DOHH2 (cell line): ENCODE measurements around the gene NCAPD2.

Experiments
- H3F3A ChIP-seq: fragments of 200-600 bp; sonication (generic), shearing (Covaris generic); 2 replicates; pipeline ENCODE4 v1.6.0; 2016; ENCODE audit warnings: antibody characterized with exemption, mild to moderate bottlenecking; ENCODE audit not compliant: control insufficient read depth, insufficient read depth
- H3K27ac ChIP-seq: fragments of 200-600 bp; sonication (generic); 2 replicates; pipeline ENCODE4 v1.5.1; 2014; ENCODE audit warnings: low read depth, mild to moderate bottlenecking, low read length, moderate library complexity
- H3K27me3 ChIP-seq: fragments of 200-600 bp; sonication (generic); 2 replicates; pipeline ENCODE4 v1.6.1; 2014; ENCODE audit warnings: mild to moderate bottlenecking, low read length, mixed read lengths; ENCODE audit not compliant: control insufficient read depth
- H3K36me3 ChIP-seq: fragments of 200-600 bp; sonication (generic); 2 replicates; pipeline ENCODE4 v1.6.1; 2014; ENCODE audit warnings: mild to moderate bottlenecking, low read length, moderate library complexity, mixed read lengths; ENCODE audit not compliant: control insufficient read depth
- H3K4me1 ChIP-seq: fragments of 200-600 bp; sonication (generic); 2 replicates; pipeline ENCODE4 v1.6.1; 2014; ENCODE audit warnings: mild to moderate bottlenecking, low read length, mixed read lengths; ENCODE audit not compliant: control insufficient read depth
- H3K4me2 ChIP-seq: fragments of 200-600 bp; sonication (generic); 2 replicates; pipeline ENCODE4 v1.6.0; 2014; ENCODE audit warnings: mild to moderate bottlenecking, low read length, moderate library complexity
- H3K4me3 ChIP-seq: fragments of 200-600 bp; sonication (generic); 2 replicates; pipeline ENCODE4 v1.5.1; 2014; ENCODE audit warnings: mild to moderate bottlenecking, low read length, mixed read lengths
- H3K79me2 ChIP-seq: fragments of 200-600 bp; sonication (generic); 2 replicates; pipeline ENCODE4 v1.6.1; 2014; ENCODE audit warnings: mild to moderate bottlenecking, low read length, mixed read lengths; ENCODE audit not compliant: control insufficient read depth
- H3K9me2 ChIP-seq: fragments of 200-600 bp; sonication (generic); replicated peaks from 2 replicates; pipeline ENCODE4 v1.6.1; 2014; ENCODE audit warnings: mild to moderate bottlenecking, low read length, mixed read lengths; ENCODE audit not compliant: control insufficient read depth
- H3K9me3 ChIP-seq: fragments of 200-600 bp; sonication (generic); 2 replicates; pipeline ENCODE4 v1.6.1; 2014; ENCODE audit warnings: antibody characterized with exemption, low read length, mixed read lengths; ENCODE audit not compliant: control insufficient read depth, insufficient read depth
- H4K20me1 ChIP-seq: fragments of 200-600 bp; sonication (generic); 2 replicates; pipeline ENCODE4 v1.6.0; 2014; ENCODE audit warnings: low read depth, mild to moderate bottlenecking, antibody characterized with exemption, low read length, moderate library complexity; ENCODE audit not compliant: control insufficient read depth, insufficient read depth
- CTCF ChIP-seq: fragments of 200-600 bp; sonication (generic); IDR thresholded peaks from one replicate; pipeline ENCODE4 v1.5.1; 2014; ENCODE audit warnings: antibody characterized with exemption, mild to moderate bottlenecking, low read depth, low read length; ENCODE audit not compliant: poor library complexity, severe bottlenecking
- EZH2phosphoT487 ChIP-seq: fragments of 200-600 bp; sonication (generic); IDR thresholded peaks from 2 replicates; pipeline ENCODE4 v1.6.1; 2017; ENCODE audit warnings: borderline replicate concordance, mild to moderate bottlenecking, antibody characterized with exemption, low read length, moderate library complexity, mixed read lengths

NCAPD2 gene

DNA sequence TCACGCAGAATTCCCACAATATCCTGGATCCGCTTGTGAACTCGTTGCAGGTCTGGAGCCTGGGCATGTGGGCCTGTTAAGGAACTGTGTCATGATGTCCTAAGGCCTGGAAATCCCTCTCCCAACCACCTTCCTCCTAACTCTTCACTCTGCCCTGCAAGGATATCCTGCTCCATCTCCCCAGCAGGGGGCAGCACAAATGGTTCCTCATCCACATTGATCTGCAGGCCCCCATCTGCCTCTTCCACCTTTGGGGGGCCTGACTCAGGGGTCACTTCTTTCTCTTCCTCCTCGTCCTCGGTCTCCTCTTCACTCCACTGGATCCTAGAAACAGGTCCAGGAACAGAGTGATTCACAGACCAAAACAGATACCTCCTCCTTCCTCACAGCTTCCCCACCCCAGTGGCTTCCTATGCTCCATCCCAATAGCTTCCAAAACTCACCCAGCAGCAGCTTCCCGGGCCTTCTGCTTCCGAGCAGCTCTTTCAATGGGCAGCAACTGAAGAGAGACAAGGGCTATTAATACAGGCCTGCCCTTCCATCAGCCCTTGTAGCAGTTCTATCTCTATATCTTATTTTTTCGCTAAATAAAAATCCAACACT, 69.6 kb downstream of the NCAPD2 start:
- H3K79me2 ChIP-seq = peaks cover 67% of the 10 kb centered on the region
- H4K20me1 ChIP-seq = peaks cover 18% of the 10 kb centered on the region
- peaks cover 92% of the 10 kb centered on the region for H3K36me3 ChIP-seq
- no peak overlapping the region for H3K4me2 ChIP-seq
- no peak overlapping the region for H3K27ac ChIP-seq
- no peak overlapping the region for H3K4me3 ChIP-seq
- no peak for TF ChIP-seq EZH2phosphoT487
- TF ChIP-seq CTCF = peak; percentile 98
- H3F3A ChIP-seq = peaks cover 27% of the 10 kb centered on the region; the same call in 1 of the 2 replicates
- H3K27me3 ChIP-seq = no peaks in the 10 kb centered on the region
- no peaks in the 10 kb centered on the region for H3K9me2 ChIP-seq
- H3K4me1 ChIP-seq = peaks cover 21% of the 10 kb centered on the region
- no peaks in the 10 kb centered on the region for H3K9me3 ChIP-seq

DNA sequence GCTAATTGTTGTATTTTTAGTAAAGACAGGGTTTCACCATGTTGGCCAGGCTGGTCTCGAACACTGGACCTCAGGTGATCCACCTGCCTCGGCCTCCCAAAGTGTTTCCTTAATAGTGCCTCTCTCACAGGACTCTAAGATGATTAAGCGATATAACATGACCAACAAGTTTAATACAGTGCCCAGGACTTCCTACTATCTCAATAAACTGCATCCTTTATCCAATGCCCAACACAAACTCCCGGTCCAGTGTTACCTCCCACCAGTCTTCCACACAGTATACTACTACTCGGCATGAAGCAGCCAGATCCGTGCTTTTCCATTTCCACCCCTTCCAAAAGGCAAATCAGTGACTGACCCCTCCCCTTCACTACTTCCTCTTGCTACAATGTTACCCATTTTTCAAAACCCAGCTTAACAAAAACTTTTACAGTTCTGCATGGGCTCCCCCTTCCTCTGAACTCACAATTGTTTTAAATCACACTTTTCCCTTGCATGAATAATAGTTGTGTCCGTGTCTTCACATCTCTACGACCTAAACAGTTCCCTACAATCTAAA, 73.3 kb downstream of the NCAPD2 start:
- H3K9me3 ChIP-seq = no peaks in the 10 kb centered on the region
- peaks cover 37% of the 10 kb centered on the region for H3K4me1 ChIP-seq
- TF ChIP-seq CTCF (no peak), EZH2phosphoT487 (no peak)
- H3K27me3 ChIP-seq = no peaks in the 10 kb centered on the region
- H3K4me3 ChIP-seq = peak overlapping the region; percentile 83
- no peaks in the 10 kb centered on the region for H3K9me2 ChIP-seq
- peaks cover 18% of the 10 kb centered on the region for H4K20me1 ChIP-seq
- H3F3A ChIP-seq = peaks cover 31% of the 10 kb centered on the region
- H3K4me2 ChIP-seq = peak overlapping the region; percentile 80
- peaks cover 68% of the 10 kb centered on the region for H3K79me2 ChIP-seq
- peak overlapping the region; percentile 65 for H3K27ac ChIP-seq
- H3K36me3 ChIP-seq = peaks cover 84% of the 10 kb centered on the region

- Histone ChIP-seq H3K27ac (no peak overlapping the region), H3K4me2 (peak overlapping the region; percentile 80), H4K20me1 (peaks cover 10% of the 10 kb centered on the region; the same call in 1 of the 2 replicates), H3K79me2 (peaks cover 50% of the 10 kb centered on the region), H3K27me3 (no peaks in the 10 kb centered on the region), H3K4me3 (no peak overlapping the region), H3K9me2 (no peaks in the 10 kb centered on the region), H3K36me3 (peaks cover 84% of the 10 kb centered on the region), H3K4me1 (peaks cover 34% of the 10 kb centered on the region), H3F3A (peaks cover 28% of the 10 kb centered on the region), H3K9me3 (no peaks in the 10 kb centered on the region)
- TF ChIP-seq CTCF (no peak), EZH2phosphoT487 (no peak)
These were observed 75.4 kb downstream of the NCAPD2 start for GRCh38 chr12:6569312-6569711.
